IPS DF 19.7 (cell line): ENCODE data around the gene L3MBTL2.
"Not testable (repeated sequence)": the region's sequence is repeated elsewhere in the genome, so short reads cannot be mapped to it uniquely, and the experiment has no call there.

Experiments used
- DNase-seq: peaks from one replicate; pipeline ENCODE4 v3.0.0-alpha.2; 2013; ENCODE audit warnings: low read depth, low spot score

Gene L3MBTL2

DNA sequence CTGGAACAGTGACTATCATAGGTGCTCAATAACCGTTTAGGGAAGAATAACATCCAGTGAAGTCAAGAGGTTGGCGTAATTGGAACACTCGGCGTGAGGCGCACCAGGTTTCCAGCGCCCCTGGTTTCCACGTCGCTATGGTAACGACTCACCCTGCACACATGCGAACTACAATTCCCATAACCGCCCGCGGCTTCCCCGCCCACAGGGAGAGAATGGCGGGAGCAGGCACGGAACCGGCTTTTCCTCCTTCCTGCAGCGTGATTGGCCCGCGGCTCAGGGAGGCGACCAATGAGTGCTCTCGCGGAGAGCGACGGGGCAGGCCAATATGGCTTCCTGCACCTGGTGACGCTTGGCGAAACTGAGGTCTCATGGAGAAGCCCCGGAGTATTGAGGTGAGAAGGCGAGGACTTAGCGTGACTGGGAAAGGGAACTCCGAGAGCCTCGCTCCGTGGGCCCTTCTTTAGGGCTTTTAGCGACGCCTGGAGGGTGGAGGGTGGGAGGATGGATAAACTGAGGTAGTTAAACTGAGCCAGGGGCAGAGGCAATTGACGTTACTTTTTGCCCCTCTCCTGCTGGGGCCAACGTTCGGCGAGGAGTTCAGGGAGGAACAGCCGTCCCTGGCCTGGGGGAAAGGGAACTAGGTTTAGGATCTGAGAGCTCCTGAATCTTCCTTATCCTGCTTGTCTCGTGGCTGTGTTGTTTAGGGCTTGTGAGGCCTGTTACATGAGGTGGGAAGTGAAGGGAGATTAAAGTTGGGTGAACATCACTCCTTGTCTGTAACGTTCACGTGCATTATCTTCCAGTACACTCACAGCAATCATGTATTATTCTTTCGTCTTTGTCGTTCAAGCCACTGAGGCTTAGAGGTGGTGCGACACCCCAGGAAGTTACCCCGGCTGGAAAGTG, at the start of gene L3MBTL2:
Gene L3MBTL2, plus strand, starts transcription at position 321 of the 909 bp plus-strand sequence. Its CDS starts 51 bp downstream, at position 372.
- peak; percentile 92 for DNase-seq

DNA sequence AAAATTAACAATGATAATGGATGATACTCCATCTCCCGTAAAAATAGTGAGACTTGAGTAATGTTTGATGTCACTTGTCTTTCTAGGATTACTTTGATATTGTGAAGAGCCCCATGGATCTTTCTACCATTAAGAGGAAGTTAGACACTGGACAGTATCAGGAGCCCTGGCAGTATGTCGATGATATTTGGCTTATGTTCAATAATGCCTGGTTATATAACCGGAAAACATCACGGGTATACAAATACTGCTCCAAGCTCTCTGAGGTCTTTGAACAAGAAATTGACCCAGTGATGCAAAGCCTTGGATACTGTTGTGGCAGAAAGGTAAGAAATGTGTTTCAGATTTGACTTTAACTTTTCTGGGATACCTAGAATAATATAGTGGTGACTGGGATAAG, 48.0 kb upstream of the L3MBTL2 start:
- no peak for DNase-seq

DNA sequence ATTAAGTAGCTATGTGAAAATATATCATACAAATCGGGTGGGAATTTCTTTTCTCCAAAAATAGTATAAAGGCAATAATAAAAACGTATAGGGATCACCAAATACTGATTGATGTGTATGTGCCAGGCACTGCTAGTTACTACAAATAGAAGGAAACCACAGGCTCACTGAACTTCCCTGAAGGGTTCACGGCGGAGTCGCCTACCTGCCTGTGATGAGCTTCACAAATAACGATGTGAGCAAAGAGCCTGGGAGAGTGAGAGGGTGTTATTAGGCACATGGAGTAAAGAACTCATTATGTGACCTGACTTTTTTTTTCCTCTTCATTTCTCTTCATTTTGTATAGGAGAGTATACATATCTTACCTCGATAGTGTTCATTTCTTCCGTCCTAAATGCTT, 36.0 kb upstream of the L3MBTL2 start:
- no peak for DNase-seq

DNA sequence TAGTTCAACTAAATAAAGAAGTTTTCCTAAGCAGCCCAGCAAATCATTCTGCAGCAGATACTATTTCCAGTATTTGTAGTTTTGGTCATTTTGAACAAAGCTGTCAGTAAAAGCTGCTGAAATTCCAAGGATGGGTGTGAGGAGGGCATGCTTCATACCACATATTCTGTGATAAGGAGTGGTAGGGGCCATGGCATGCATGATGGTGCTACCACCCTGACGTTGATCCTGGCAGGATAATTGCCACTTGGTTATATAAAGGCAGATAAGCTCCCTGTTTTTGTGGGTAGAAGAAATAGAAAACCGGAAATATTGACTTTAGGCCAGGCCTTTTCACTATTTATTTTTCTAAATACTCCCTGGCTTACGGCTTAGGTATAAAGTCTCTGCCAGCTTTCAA, 33.1 kb upstream of the L3MBTL2 start:
- no peak for DNase-seq

DNA sequence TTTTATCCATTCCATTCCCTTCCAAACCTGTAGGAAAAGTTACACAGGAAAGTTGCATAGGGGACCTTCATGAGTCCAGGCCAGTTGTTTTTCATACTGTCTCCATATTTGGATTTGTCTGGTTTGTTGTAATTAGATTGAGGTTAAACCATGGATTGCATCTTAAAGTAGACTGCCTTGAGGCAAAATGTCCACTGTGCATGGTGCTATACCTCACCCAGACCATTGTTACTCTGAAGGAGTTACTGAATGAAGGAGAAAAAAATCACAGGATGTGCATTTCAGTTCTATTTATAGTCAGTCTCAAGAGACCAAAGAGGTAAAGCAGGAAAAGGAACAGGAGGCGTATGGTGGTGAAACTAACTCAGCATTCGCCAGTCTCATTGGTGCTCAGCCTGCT, 29.6 kb upstream of the L3MBTL2 start:
- DNase-seq, result no peak

- no peak for DNase-seq
Measured at GRCh38 chr22:41177040-41177621, 28.0 kb upstream of the L3MBTL2 start.

DNA sequence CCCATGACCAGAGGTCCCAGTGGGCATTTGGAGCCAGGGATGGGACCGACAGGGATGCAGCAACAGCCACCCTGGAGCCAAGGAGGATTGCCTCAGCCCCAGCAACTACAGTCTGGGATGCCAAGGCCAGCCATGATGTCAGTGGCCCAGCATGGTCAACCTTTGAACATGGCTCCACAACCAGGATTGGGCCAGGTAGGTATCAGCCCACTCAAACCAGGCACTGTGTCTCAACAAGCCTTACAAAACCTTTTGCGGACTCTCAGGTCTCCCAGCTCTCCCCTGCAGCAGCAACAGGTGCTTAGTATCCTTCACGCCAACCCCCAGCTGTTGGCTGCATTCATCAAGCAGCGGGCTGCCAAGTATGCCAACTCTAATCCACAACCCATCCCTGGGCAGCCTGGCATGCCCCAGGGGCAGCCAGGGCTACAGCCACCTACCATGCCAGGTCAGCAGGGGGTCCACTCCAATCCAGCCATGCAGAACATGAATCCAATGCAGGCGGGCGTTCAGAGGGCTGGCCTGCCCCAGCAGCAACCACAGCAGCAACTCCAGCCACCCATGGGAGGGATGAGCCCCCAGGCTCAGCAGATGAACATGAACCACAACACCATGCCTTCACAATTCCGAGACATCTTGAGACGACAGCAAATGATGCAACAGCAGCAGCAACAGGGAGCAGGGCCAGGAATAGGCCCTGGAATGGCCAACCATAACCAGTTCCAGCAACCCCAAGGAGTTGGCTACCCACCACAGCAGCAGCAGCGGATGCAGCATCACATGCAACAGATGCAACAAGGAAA, 27.3 kb upstream of the L3MBTL2 start:
- DNase-seq, result no peak

DNA sequence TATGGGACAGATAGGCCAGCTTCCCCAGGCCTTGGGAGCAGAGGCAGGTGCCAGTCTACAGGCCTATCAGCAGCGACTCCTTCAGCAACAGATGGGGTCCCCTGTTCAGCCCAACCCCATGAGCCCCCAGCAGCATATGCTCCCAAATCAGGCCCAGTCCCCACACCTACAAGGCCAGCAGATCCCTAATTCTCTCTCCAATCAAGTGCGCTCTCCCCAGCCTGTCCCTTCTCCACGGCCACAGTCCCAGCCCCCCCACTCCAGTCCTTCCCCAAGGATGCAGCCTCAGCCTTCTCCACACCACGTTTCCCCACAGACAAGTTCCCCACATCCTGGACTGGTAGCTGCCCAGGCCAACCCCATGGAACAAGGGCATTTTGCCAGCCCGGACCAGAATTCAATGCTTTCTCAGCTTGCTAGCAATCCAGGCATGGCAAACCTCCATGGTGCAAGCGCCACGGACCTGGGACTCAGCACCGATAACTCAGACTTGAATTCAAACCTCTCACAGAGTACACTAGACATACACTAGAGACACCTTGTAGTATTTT, 26.6 kb upstream of the L3MBTL2 start:
- no peak for DNase-seq

DNA sequence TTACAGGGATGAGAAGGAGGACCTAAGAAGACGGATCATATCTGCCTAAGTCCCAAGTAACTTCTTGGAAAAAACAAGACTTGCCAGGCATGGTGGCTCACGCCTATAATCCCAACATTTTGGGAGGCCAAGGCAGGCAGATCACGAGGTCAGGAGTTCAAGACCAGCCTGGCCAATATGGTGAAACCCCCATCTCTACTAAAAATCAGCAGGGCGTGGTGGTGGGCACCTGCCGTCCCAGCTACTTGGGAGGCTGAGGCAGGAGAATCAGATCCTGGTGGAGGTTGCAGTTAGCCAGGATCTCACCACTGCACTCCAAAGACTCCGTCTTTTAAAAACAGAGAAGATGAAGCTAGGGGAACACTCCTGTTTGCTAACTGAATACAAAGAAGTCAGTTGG, 24.8 kb upstream of the L3MBTL2 start:
- not testable (repeated sequence) for DNase-seq

- no peak for DNase-seq
Measured at GRCh38 chr22:41180926-41181325, 24.2 kb upstream of the L3MBTL2 start.

- DNase-seq, result no peak
Measured at GRCh38 chr22:41181349-41182241, 23.5 kb upstream of the L3MBTL2 start.

DNA sequence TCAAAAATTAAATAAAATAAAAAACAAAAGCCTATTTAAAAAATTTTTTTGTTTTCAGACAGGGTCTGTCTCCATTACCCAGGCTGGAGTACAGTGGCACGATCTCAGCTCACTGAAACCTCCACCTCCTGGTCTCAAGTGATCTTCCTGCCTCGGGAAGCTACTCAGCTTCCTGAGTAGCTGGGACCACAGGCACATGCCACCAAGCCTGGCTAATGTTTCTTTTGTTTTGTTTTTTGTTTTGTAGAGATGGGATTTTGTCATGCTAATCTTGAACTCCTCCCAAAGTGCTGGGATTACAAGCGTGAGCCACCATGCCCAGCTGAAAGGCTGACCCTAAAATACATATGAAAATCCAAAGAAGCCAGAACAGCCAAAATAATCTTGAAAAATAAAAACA, 20.4 kb upstream of the L3MBTL2 start:
- DNase-seq, result peak; percentile 82

DNA sequence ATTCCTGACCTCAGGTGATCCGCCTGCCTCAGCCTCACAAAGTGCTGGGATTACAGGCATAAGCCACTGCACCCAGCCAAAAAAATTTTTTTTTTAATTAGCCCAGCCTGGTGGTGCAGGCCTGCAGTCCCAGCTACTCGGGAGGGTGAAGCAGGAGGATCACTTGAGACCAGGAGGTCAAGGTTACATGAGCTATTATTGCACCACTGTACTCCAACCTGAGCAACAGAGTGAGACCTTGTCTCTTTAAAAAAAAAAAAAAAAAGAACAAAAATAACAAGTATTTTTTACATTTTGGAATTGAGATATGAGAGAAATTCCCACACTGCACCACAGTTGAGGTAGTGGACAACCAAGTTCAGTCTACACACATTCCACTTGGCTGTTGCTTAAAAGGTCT, 13.6 kb upstream of the L3MBTL2 start:
- no peak for DNase-seq

GRCh38 chr22:41193829-41194228, 11.3 kb upstream of the L3MBTL2 start:
- no peak for DNase-seq

- DNase-seq, result no peak
Measured at GRCh38 chr22:41197038-41197972, 7.8 kb upstream of the L3MBTL2 start.

GRCh38 chr22:41198027-41198580, 7.0 kb upstream of the L3MBTL2 start:
- no peak for DNase-seq

- DNase-seq, result no peak
Measured at GRCh38 chr22:41201141-41201540, 4.0 kb upstream of the L3MBTL2 start.

- no peak for DNase-seq
Measured at GRCh38 chr22:41203118-41203517, 2.0 kb upstream of the L3MBTL2 start.

GRCh38 chr22:41204066-41204465, 1.0 kb upstream of the L3MBTL2 start:
- no peak for DNase-seq

GRCh38 chr22:41206719-41207118, 1.6 kb downstream of the L3MBTL2 start:
- DNase-seq, result no peak
